Left colon (tissue), 2 donors: ENCODE results near the gene SLC7A5. TPM values are rescaled to one million over a fixed set of nuclear protein-coding genes. Genes with fewer than 3 reads are reported as not detected.
"Not testable (repeated sequence)": the region's sequence is repeated elsewhere in the genome, so short reads cannot be mapped to it uniquely, and the experiment has no call there.

ENCODE experiments used
- ATAC-seq: fragments of 200-7000 bp; cut with Tn5 transposase; one replicate; pipeline ENCODE4 v1.9.1; 2020; ENCODE audit warnings: mild to moderate bottlenecking, moderate library complexity
- DNase-seq, 2 donors: peaks; one replicate each; pipeline ENCODE4 v3.0.0-alpha.2; 2020
- intact Hi-C, 2 donors: fragments of 100-400 bp; cut with DNase I in 1 of 2; cut with micrococcal nuclease in 1 of 2; formaldehyde crosslinking; loops; one replicate each; pipeline versions ENCODE4 v1.11.2 to v1.14.0; 2022; cut with DNase I, micrococcal nuclease
- total RNA-seq, 2 donors: library from RNA; stranded (reverse); fragmentation: NEBNext Ultra II Directional; extraction: Animal tissue kit (Norgen Biotek cat#: 25700); gene quantifications; one replicate each; pipeline ENCODE4 v1.2.1, GENCODE V29; 2021
- donor health status: DM: no; HTN: no; CAD: no.
- donor health status: DM: yes; HTN: yes; CAD: no.

Gene SLC7A5
- total RNA-seq, 2 donors from 2014 or later: 3.6 to 11.2 TPM

GRCh38 chr16:87894005-87894404 is 24.7 kb upstream of the SLC7A5 start:
- DNase-seq, intact Hi-C loops, ATAC-seq: not testable (repeated sequence)

DNA sequence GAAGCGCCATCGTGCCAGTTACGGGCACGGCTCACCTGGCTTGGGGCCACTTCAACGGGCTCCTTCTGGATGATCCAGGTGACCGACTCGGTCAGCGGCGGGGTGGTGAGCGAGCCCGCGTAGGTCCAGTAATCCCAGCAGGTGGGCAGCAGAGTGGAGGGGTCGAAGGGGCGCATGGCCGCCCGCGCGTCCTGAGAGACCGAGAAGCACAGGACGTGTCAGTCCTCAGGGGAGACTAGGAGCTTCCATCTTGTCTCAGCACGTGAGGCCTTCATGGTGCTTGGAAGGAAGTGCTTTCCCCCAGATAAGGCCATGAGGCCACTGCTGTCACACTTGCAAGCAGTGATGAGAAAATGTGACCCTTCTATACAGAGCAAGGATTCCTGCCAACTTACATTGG is 22.5 kb upstream of the SLC7A5 start:
- ATAC-seq: no peak
- intact Hi-C loops: no loop called here
- DNase-seq: no peak

- ATAC-seq, DNase-seq, intact Hi-C loops: not testable (repeated sequence)
Measured at GRCh38 chr16:87889762-87890161, 20.5 kb upstream of the SLC7A5 start.

DNA sequence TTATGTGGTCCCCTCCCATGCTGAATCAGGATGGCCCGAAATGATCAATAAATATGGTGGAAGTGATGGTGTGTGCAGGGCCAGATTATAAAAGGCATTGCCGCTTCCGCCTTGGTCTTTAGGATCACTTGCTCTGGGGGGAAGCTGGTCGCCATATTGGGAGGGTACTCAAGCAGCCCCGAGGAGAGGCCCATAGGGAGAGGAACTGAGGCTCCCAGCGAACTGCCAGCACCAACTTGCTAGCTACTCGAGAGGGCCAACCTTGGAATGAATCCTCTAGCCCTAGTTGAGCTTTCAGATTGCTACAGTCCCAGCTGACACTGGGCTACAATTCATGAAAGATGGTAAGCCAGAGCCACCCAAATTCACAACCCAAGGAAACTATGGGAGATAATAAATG is 19.0 kb upstream of the SLC7A5 start:
- ATAC-seq, DNase-seq, intact Hi-C loops: not testable (repeated sequence)

- DNase-seq, intact Hi-C loops, ATAC-seq: not testable (repeated sequence)
Measured at GRCh38 chr16:87887931-87888330, 18.6 kb upstream of the SLC7A5 start.

- DNase-seq (peak in 1 of 2 donors; percentile 59), ATAC-seq (peak; percentile 92)
- intact Hi-C loops: not testable (repeated sequence)
Measured at GRCh38 chr16:87885371-87885967, 16.2 kb upstream of the SLC7A5 start.

DNA sequence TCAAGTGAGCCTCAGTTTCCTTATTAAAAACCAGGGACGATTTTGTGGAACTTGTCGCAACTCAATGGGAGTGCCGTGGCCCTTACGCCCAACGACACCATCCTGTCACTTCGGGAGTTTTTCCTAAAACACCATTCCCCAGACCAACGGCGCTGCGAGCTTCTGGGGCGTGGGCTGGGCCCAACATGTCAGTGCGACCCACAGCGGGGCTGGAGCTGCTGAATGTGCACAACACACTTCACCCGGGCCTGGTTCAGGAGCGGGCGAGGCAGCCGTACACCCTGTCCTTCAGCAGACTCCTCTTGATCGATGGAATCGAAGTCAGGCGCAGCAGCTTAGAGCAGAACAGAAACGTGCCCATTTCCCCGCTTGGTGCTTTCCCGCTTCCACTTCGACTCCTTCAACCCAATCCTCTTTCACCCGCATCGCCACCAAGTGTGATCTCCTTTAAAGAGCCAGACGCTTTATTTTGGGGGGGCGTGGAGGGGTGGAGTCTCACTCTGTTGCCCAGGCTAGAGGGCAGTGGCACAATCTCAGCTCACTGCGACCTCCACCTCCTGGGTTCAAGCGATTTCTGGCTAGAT is 13.2 kb upstream of the SLC7A5 start:
- ATAC-seq (no peak), DNase-seq (no peak)
- intact Hi-C loops: no loop called here

- ATAC-seq: no peak
- intact Hi-C loops: no loop called here
- DNase-seq: no peak
Measured at GRCh38 chr16:87881324-87882200, 12.3 kb upstream of the SLC7A5 start.

- DNase-seq: no peak
- no peak for ATAC-seq
- intact Hi-C loops: no loop called here
Measured at GRCh38 chr16:87880117-87880696, 10.9 kb upstream of the SLC7A5 start.

DNA sequence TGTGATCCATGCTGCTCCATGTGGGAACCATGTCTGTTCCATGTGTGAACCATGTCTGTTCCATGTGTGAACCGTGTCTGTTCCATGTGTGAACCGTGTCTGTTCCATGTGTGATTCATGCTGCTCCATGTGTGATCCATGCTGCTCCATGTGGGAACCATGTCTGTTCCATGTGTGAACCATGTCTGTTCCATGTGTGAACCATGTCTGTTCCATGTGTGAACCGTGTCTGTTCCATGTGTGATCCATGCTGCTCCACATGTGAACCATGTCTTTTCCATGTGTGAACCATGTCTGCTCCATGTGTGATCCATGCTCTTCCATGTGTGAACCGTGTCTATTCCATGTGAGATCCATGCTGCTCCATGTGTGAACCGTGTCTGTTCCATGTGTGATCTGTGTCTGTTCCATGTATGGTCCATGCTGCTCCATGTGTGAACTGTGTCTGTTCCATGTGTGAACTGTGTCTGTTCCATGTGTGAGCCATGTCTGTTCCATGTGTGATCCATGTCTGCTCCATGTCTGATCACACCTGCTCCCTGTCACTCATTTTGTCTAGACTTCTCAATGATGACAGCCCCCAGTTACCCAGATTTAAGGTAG is 10.2 kb upstream of the SLC7A5 start:
- intact Hi-C loops, DNase-seq, ATAC-seq: not testable (repeated sequence)

DNA sequence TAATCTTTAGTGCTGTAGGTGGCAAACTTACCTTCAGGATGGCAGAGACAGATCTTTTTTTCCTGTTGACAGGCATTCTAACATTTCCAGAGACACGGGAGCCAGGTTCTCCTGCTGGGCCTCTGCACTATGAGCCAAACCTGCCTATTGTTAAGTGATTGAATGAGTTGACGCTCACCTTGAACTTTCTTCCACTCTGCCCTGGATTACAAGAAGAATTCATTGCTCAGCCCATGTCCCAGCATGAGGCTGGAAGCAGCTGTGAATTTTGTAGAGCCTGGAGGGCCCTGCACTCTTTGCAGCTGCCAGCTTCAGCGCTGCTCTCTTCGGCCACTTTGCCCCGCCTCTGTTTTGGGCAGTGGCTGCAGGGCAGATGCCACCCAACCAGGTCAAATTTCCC is 9.4 kb upstream of the SLC7A5 start:
- no peak for DNase-seq
- intact Hi-C loops: no loop called here
- ATAC-seq: no peak

DNA sequence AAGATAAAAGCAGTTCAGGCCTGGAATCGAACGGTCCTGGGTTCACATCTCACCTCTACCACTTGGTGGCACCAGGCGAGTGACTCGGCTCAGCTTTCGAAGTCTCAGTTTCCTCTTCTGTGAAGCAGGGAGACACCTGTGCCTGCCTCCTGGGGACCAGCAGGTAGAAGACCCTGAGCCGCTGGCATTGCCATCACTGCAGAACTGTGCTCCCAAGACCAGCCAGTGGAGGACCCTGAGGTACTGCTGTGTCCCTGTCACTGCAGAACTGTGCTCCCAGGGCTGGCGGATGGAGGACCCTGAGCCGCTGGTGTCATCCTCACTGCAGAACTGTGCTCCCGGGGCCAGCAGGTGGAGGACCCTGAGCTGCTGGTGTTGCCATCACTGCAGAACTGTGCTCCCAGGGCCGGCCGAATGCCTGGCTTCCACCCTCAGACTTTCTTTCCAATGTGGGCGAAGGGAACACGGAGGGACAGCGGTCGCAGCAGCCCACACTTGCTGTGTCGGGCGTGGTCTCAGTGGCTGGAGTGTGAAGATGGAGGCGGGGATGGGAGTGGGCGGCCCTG is 8.7 kb upstream of the SLC7A5 start:
- DNase-seq (no peak), ATAC-seq (no peak)
- intact Hi-C loops: no loop called here

DNA sequence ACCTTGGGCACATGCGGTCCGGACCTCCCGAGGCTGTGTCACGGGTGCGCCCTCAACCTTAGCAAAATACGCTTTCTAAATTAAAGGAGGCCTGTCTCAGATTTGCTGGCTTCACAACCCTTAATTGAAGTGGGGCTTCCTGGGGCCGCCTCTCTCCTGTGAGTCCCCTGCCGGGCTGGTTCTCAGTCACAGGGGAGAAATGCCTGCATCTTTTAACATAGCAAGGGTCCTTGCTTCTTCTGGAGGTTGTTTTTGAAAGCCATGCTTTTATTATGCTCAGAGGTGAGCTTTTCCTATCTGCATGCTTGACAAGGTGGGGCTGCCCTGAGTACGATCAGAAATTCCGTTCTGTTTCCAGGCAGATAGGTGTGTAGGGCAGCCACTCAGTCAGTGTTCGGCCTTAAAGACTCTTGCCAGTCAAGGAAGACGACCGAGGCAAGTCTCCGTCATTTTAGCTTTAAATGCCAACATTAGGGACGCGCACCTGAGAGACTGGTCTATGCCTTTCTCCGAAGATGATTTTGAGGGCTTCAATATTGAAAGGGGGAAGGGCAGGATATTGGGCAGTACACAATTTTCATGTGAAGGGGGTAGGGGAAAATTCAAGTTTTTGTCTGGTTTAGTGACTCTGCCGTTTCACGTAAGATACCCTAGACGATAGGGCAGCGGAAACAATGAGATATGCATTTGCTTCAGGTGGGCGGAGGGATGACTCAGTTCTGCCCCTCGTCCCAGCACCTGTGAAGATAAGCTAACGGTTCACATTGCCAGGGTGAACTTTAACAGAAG is 5.5 kb upstream of the SLC7A5 start:
- ATAC-seq (no peak), DNase-seq (no peak)
- intact Hi-C loops: no loop called here

GRCh38 chr16:87870418-87871291 is 1.3 kb upstream of the SLC7A5 start:
- intact Hi-C loops: loop anchor here in 1 of 2 donors (2.0 kb wide), 1 partner anchor 92 kb away; no protein-coding TSS in a partner anchor
- not testable (repeated sequence) for ATAC-seq, DNase-seq

DNA sequence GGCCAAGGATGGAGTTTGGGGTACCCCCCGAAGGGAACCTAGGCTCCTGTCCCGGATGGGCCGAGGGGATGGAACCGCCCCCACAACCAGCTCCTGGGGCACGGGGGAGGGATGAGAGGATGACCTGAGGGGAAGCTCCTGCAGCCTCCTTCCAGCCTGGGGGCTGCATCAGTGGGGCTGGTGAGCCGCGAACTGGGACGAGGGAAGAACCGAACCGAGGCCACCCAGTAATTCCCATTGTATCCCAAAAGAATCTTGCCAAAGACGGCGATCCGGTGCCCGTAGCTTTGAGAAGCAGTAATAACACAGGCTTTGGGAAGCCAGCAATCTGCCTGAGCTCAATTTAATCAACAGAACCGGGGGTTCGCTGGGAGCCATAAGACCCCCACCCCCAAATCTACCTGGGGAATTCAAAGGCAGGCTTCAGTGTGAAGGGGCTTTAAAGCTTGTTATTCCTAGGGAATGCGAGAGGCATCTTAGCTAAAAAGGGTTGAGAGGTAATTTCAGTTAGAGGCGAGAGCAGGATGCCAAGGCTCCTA is 641 bp upstream of the SLC7A5 start:
- intact Hi-C loops: loop anchor here in 1 of 2 donors (2.0 kb wide), 1 partner anchor 91 kb away; no protein-coding TSS in a partner anchor
- not testable (repeated sequence) for DNase-seq, ATAC-seq

GRCh38 chr16:87868254-87869029 is 865 bp downstream of the SLC7A5 start:
- intact Hi-C loops, DNase-seq: not testable (repeated sequence)
- peak; percentile 62 for ATAC-seq
